Trophoblast cell (in vitro differentiated cells and primary cell): Measurements from ENCODE around the gene AMBRA1.

Experiments
- DNase-seq, 2 donors: peaks; one replicate each; pipeline ENCODE4 v3.0.0-alpha.2; 2016
- H2AFZ ChIP-seq: 2 replicates; pipeline ENCODE4 v1.6.1; 2013; ENCODE audit warnings: low read length, moderate library complexity, mild to moderate bottlenecking; ENCODE audit not compliant: insufficient read depth, poor library complexity
- H2AK5ac ChIP-seq: 2 replicates; pipeline ENCODE4 v1.6.1; 2013; ENCODE audit warnings: mild to moderate bottlenecking, low read length
- H2BK120ac ChIP-seq: 2 replicates; pipeline ENCODE4 v1.6.1; 2013; ENCODE audit warnings: low read length, mild to moderate bottlenecking, moderate library complexity; ENCODE audit not compliant: insufficient read depth, poor library complexity
- H2BK12ac ChIP-seq: 2 replicates; pipeline ENCODE4 v1.6.1; 2013; ENCODE audit warnings: mild to moderate bottlenecking, low read length, moderate library complexity
- H2BK5ac ChIP-seq: 2 replicates; pipeline ENCODE4 v1.6.1; 2013; ENCODE audit warnings: low read length, low read depth, moderate library complexity, mild to moderate bottlenecking; ENCODE audit not compliant: poor library complexity
- H3K14ac ChIP-seq: 2 replicates; pipeline ENCODE4 v1.6.1; 2013; ENCODE audit warnings: mild to moderate bottlenecking, low read length
- H3K18ac ChIP-seq: 2 replicates; pipeline ENCODE4 v1.6.1; 2013; ENCODE audit warnings: mild to moderate bottlenecking, low read length
- H3K23ac ChIP-seq: 2 replicates; pipeline ENCODE4 v1.6.1; 2013; ENCODE audit warnings: low read length
- H3K27ac ChIP-seq: 2 replicates; pipeline ENCODE4 v1.5.1; 2013; ENCODE audit warnings: low read depth, mild to moderate bottlenecking, inconsistent platforms, low read length, moderate library complexity
- H3K27me3 ChIP-seq: 2 replicates; pipeline ENCODE4 v1.6.1; 2013; ENCODE audit warnings: inconsistent platforms, mild to moderate bottlenecking, low read length, moderate library complexity; ENCODE audit not compliant: insufficient read depth
- H3K36me3 ChIP-seq, 2 experiments: 1 replicate in 1 of 2; 2 replicates in 1 of 2; pipeline ENCODE4 v1.6.1; 2013; ENCODE audit warnings: low read length in 2 of 2, mild to moderate bottlenecking in 2 of 2, moderate library complexity in 1 of 2; ENCODE audit not compliant: insufficient read depth in 2 of 2, control insufficient read depth in 1 of 2
- H3K4ac ChIP-seq: 2 replicates; pipeline ENCODE4 v1.6.1; 2013; ENCODE audit warnings: low read depth, mild to moderate bottlenecking, low read length, moderate library complexity
- H3K4me1 ChIP-seq, 2 experiments: 1 replicate in 1 of 2; 2 replicates in 1 of 2; pipeline ENCODE4 v1.6.1; 2013; ENCODE audit warnings: low read length in 2 of 2, mild to moderate bottlenecking in 2 of 2, moderate library complexity in 1 of 2; ENCODE audit not compliant: insufficient read depth in 2 of 2, control insufficient read depth in 1 of 2
- H3K4me2 ChIP-seq: 2 replicates; pipeline ENCODE4 v1.6.1; 2013; ENCODE audit warnings: inconsistent platforms, mild to moderate bottlenecking, low read length, moderate library complexity
- H3K4me3 ChIP-seq: 2 replicates; pipeline ENCODE4 v1.5.1; 2013; ENCODE audit warnings: mild to moderate bottlenecking, low read depth, low read length, inconsistent platforms
- H3K79me1 ChIP-seq: one replicate; pipeline ENCODE4 v1.6.1; 2013; ENCODE audit warnings: low read length
- H3K79me2 ChIP-seq: 2 replicates; pipeline ENCODE4 v1.6.1; 2013; ENCODE audit warnings: low read length, mild to moderate bottlenecking; ENCODE audit not compliant: control insufficient read depth, insufficient read depth, poor library complexity
- H3K9ac ChIP-seq: 2 replicates; pipeline ENCODE4 v1.6.1; 2013; ENCODE audit warnings: mild to moderate bottlenecking, low read length
- H3K9me3 ChIP-seq: 2 replicates; pipeline ENCODE4 v1.6.1; 2013; ENCODE audit warnings: low read depth, mild to moderate bottlenecking, control low read depth, inconsistent platforms, low read length; ENCODE audit not compliant: insufficient read depth
- H4K12ac ChIP-seq: 2 replicates; pipeline ENCODE4 v1.6.1; 2013; ENCODE audit warnings: low read depth, mild to moderate bottlenecking, low read length, moderate library complexity
- H4K8ac ChIP-seq: 2 replicates; pipeline ENCODE4 v1.6.1; 2013; ENCODE audit warnings: low read depth, mild to moderate bottlenecking, low read length, moderate library complexity
- H4K91ac ChIP-seq: one replicate; pipeline ENCODE4 v1.6.1; 2013; ENCODE audit warnings: low read depth, mild to moderate bottlenecking, low read length, moderate library complexity
- WGBS: extraction: QIAGEN DNeasy Blood & Tissue Kit; methylation state at CpG from one replicate; pipeline ENCODE4 v1.1.7; 2013; ENCODE audit warnings: missing lambda C conversion rate; ENCODE audit not compliant: insufficient read length, insufficient coverage; ENCODE audit errors: extremely low coverage; 5-methylcytosine and 5-hydroxymethylcytosine counted together

AMBRA1 gene

DNA sequence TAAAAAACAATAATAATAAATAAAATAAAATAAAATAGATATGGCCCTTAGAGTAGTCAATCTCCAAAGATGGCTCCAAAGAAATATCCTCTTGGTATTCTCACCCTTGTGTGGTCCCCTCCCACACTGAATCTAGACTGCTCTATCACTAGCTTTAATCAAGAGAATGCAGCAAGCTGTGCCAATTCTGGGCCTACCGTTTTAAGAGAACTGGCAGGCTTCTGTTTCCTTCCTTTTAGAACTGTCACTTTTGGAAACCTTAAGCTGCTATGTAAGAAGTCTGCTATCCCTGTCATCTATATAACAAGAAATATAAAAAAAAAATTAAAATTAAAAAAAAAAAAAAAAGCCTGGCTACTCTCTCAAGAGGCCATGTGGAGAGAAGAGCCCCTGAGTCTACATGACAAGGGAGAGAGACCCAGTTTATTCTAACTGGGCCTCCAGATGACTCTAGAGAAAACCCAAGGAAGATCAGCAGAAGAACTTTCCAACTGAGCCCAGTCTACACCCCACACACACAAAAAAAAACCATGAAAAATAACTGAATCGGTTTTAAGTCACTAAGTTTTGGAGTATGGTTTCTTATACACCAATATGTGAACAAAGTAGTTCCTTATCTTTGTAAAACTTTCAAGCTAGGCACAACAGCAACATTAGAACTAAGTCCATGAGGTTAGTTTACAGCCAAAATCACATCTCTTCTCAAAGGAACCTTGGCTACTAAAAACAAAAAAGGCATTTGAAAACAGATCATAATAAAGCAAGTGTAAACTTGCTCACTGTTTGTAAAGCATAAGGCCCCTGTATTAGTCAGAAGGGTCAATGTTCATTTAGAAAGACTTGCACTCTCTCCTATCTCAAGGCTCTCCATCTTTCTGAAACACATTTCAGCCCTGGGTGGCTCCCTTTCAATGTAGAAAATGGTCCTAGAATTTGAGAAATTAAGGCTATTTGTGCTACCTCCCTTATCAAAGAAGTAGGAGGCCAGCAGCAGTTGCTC is 67.3 kb downstream of the AMBRA1 start:
- H4K8ac ChIP-seq, result no peak overlapping the region
- no peak overlapping the region for H2BK12ac ChIP-seq
- H2BK120ac ChIP-seq, result no peak overlapping the region
- no peak overlapping the region for H4K12ac ChIP-seq
- H3K27ac ChIP-seq, result no peak overlapping the region
- DNase-seq, result no peak
- no peaks in the 10 kb centered on the region for H3K36me3 ChIP-seq
- no peak overlapping the region for H2AFZ ChIP-seq
- no peak overlapping the region for H2AK5ac ChIP-seq
- no peak overlapping the region for H3K4me2 ChIP-seq
- no peak overlapping the region for H3K9ac ChIP-seq
- H3K23ac ChIP-seq, result no peak overlapping the region
- no peak overlapping the region for H3K18ac ChIP-seq
- H4K91ac ChIP-seq, result no peak overlapping the region
- no peak overlapping the region for H3K14ac ChIP-seq
- H3K4me1 ChIP-seq, result peaks cover 0 to 1% of the 10 kb centered on the region in 2 experiments
- no peaks in the 10 kb centered on the region for H3K79me2 ChIP-seq
- peak overlapping the region; percentile 20 for H3K4ac ChIP-seq
- no CpG with 5 or more reads among the region's 2 CpGs for WGBS
- no peaks in the 10 kb centered on the region for H3K79me1 ChIP-seq
- no peaks in the 10 kb centered on the region for H3K27me3 ChIP-seq
- no peaks in the 10 kb centered on the region for H3K9me3 ChIP-seq
- H2BK5ac ChIP-seq, result no peak overlapping the region
- no peak overlapping the region for H3K4me3 ChIP-seq

DNA sequence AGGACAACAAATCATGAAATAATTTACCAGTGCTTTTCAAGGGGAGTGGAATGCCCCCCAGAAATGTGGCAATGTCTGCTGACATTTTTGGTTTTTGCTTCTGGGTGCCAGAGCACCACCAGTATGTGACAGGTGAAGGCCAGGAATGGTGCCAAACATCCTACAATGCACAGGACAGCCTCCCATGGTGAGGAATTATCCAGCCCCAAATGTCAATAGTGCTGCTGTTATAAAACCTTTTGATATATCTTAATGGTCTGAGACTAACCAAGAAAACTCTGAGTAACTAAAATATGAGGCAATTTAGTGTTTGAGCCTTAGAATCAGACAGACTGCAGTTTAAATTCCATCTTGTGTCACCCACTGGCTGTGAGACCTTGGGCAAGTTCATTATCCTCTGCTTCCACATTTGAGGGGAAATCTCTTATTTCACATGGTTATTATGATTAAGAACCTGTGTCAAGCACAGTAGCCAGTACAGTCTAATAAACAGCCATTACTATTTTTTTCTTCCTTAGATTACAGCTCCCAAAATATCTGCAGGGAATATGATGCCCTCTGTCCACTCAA is 69.5 kb downstream of the AMBRA1 start:
- no peak overlapping the region for H3K9ac ChIP-seq
- peak overlapping the region; percentile 30 for H3K18ac ChIP-seq
- H3K4me2 ChIP-seq, result no peak overlapping the region
- H2AFZ ChIP-seq, result no peak overlapping the region
- H3K27ac ChIP-seq, result no peak overlapping the region
- H3K23ac ChIP-seq, result no peak overlapping the region
- no peak overlapping the region for H4K91ac ChIP-seq
- no peak overlapping the region for H4K12ac ChIP-seq
- H2BK12ac ChIP-seq, result no peak overlapping the region
- no peaks in the 10 kb centered on the region for H3K36me3 ChIP-seq
- H3K4me1 ChIP-seq, result peaks cover 4 to 8% of the 10 kb centered on the region in 2 experiments
- H2AK5ac ChIP-seq, result no peak overlapping the region
- H3K14ac ChIP-seq, result no peak overlapping the region
- H3K4ac ChIP-seq, result no peak overlapping the region
- no peaks in the 10 kb centered on the region for H3K9me3 ChIP-seq
- H3K79me1 ChIP-seq, result no peaks in the 10 kb centered on the region
- no peak overlapping the region for H2BK120ac ChIP-seq
- H2BK5ac ChIP-seq, result no peak overlapping the region
- H3K4me3 ChIP-seq, result no peak overlapping the region
- H3K27me3 ChIP-seq, result no peaks in the 10 kb centered on the region
- no peaks in the 10 kb centered on the region for H3K79me2 ChIP-seq
- no peak overlapping the region for H4K8ac ChIP-seq
- no peak for DNase-seq

DNA sequence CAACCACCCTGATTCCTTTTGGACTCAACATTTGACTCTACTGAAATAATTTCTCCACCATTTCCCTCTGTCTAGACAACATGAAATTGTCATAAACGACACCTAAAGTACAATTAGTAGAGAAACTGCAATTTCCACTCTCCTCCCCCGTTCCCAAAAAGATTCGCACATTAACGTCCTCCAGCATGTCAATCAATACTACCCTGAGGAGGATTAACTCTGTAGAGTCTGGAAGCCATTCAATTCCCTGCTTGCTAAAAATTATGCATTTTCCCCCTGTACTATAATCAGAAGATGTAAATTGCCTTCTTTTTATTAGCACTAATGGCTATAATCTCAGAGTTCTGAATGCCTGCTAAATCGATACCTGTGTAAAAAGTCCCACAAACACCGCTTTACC is 70.5 kb downstream of the AMBRA1 start:
- H4K91ac ChIP-seq, result no peak overlapping the region
- no peak overlapping the region for H3K14ac ChIP-seq
- H2BK12ac ChIP-seq, result no peak overlapping the region
- no peak overlapping the region for H3K9ac ChIP-seq
- no peak overlapping the region for H3K23ac ChIP-seq
- H3K9me3 ChIP-seq, result no peaks in the 10 kb centered on the region
- no peak overlapping the region for H3K4me2 ChIP-seq
- no peak overlapping the region for H2BK120ac ChIP-seq
- H3K27ac ChIP-seq, result no peak overlapping the region
- no peak overlapping the region for H2AFZ ChIP-seq
- H3K4ac ChIP-seq, result no peak overlapping the region
- H3K4me1 ChIP-seq, result peaks cover 4 to 8% of the 10 kb centered on the region in 2 experiments
- H4K12ac ChIP-seq, result no peak overlapping the region
- no peaks in the 10 kb centered on the region for H3K36me3 ChIP-seq
- H3K4me3 ChIP-seq, result no peak overlapping the region
- DNase-seq, result no peak
- no peaks in the 10 kb centered on the region for H3K79me2 ChIP-seq
- no peak overlapping the region for H3K18ac ChIP-seq
- no CpG with 5 or more reads among the region's 6 CpGs for WGBS
- H2BK5ac ChIP-seq, result no peak overlapping the region
- H3K79me1 ChIP-seq, result no peaks in the 10 kb centered on the region
- no peak overlapping the region for H4K8ac ChIP-seq
- no peaks in the 10 kb centered on the region for H3K27me3 ChIP-seq
- H2AK5ac ChIP-seq, result no peak overlapping the region

DNA sequence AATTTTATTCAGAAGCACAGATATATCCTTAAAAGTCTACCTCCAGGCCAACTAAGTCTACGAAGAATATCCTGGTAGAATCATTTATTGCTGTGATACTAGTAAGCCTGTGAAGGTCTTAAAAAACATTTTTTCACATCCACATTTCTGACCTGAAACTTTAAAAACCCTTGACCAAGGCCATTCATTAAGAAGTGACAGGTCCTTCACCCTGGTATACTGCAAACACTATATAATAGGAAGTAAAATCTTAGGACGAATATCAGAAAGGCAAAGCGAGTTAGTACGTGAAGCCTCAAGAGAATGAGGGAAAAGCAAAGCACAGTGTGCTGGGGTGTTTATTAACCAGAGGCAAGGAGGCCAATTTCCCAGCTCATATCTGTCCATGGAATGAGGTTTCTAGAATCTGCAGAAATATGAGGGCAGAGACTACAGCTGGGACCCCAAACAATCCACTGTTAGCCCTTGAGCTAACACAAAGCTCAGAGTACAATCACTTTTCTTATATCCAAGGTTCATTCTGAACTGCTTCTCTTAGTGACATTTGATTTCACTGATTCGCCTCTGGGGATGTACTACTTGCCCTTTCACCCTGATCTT is 71.0 kb downstream of the AMBRA1 start:
- DNase-seq, result no peak
- no CpG with 5 or more reads among the region's 5 CpGs for WGBS

More for the DNA sequence above, 71.0 kb downstream of the AMBRA1 start:
- no peak overlapping the region for H3K18ac ChIP-seq
- peaks cover 4 to 8% of the 10 kb centered on the region in 2 experiments for H3K4me1 ChIP-seq
- no peak overlapping the region for H2BK12ac ChIP-seq
- no peak overlapping the region for H4K8ac ChIP-seq
- H3K9ac ChIP-seq, result no peak overlapping the region
- H3K79me1 ChIP-seq, result no peaks in the 10 kb centered on the region
- no peak overlapping the region for H4K91ac ChIP-seq
- H2AFZ ChIP-seq, result no peak overlapping the region
- H2BK5ac ChIP-seq, result no peak overlapping the region
- no peak overlapping the region for H4K12ac ChIP-seq
- H3K23ac ChIP-seq, result no peak overlapping the region
- H3K79me2 ChIP-seq, result no peaks in the 10 kb centered on the region
- H2BK120ac ChIP-seq, result no peak overlapping the region
- no peak overlapping the region for H3K4ac ChIP-seq
- no peak overlapping the region for H3K27ac ChIP-seq
- H3K14ac ChIP-seq, result no peak overlapping the region
- no peak overlapping the region for H2AK5ac ChIP-seq
- no peak overlapping the region for H3K4me2 ChIP-seq
- H3K27me3 ChIP-seq, result no peaks in the 10 kb centered on the region
- no peak overlapping the region for H3K4me3 ChIP-seq
- no peaks in the 10 kb centered on the region for H3K36me3 ChIP-seq
- H3K9me3 ChIP-seq, result no peaks in the 10 kb centered on the region
